IMR-90 (cell line): Measurements from ENCODE around the gene CRYBG2. TPM values are rescaled to one million over a fixed set of nuclear protein-coding genes. Genes with fewer than 3 reads are reported as not detected.

Experiments
- ATAC-seq: fragments of 200-7000 bp; cut with Tn5 transposase; 2 replicates; pipeline ENCODE4 v1.9.1; 2020; ENCODE audit warnings: low read depth, mild to moderate bottlenecking, moderate library complexity
- BruUV-seq: library from RNA; stranded (reverse); fragments of 400-500 nt; replicated peaks from 2 replicates; lab custom pipeline; 2021; lab: Mats Ljungman, UMichigan
- CTCF ChIA-PET: fragments of 300-600 bp; formaldehyde crosslinking; extraction: SDS; loops from one replicate; lab custom pipeline; 2021; ENCODE audit warnings: antibody characterized with exemption; lab: Yijun Ruan, JAX
- POLR2A ChIA-PET: fragments of 300-600 bp; sonication (Branson Sonifier 250); formaldehyde crosslinking; loops from one replicate; lab custom pipeline; 2022; ENCODE audit warnings: antibody characterized with exemption; ENCODE audit not compliant: unreplicated experiment; lab: Charles Lee
- DNase-seq: peaks from one replicate; pipeline ENCODE4 v3.0.0; 2013
- H2AFZ ChIP-seq: replicated peaks from 2 replicates; pipeline ENCODE3; 2013; ENCODE audit warnings: low read length, mild to moderate bottlenecking; ENCODE audit not compliant: poor library complexity
- H2AK5ac ChIP-seq: 2 replicates; pipeline ENCODE4 v1.6.1; 2013; ENCODE audit warnings: low read depth, low read length, inconsistent platforms
- H2AK9ac ChIP-seq: replicated peaks from 2 replicates; pipeline ENCODE3; 2013; ENCODE audit warnings: mild to moderate bottlenecking, low read depth, low read length, moderate library complexity; ENCODE audit not compliant: poor library complexity
- H2BK120ac ChIP-seq: 2 replicates; pipeline ENCODE4 v1.6.1; 2013; ENCODE audit warnings: low read depth, low read length, inconsistent platforms
- H2BK15ac ChIP-seq: 3 replicates; pipeline ENCODE4 v1.6.1; 2013; ENCODE audit warnings: low read depth, low read length, inconsistent platforms
- H2BK20ac ChIP-seq: 2 replicates; pipeline ENCODE4 v1.6.1; 2013; ENCODE audit warnings: low read depth, mild to moderate bottlenecking, inconsistent platforms, low read length, moderate library complexity
- H2BK5ac ChIP-seq: 2 replicates; pipeline ENCODE4 v1.6.1; 2013; ENCODE audit warnings: mild to moderate bottlenecking, low read depth, low read length, inconsistent platforms; ENCODE audit not compliant: poor library complexity, severe bottlenecking
- H3K14ac ChIP-seq: replicated peaks from 2 replicates; pipeline ENCODE4 v1.6.1; 2013; ENCODE audit warnings: low read depth, low read length, inconsistent platforms
- H3K18ac ChIP-seq: 2 replicates; pipeline ENCODE4 v1.6.1; 2013; ENCODE audit warnings: low read depth, low read length, control low read depth
- H3K23ac ChIP-seq: 2 replicates; pipeline ENCODE4 v1.6.1; 2013; ENCODE audit warnings: low read depth, low read length, inconsistent platforms
- H3K27ac ChIP-seq: 2 replicates; pipeline ENCODE4 v1.5.1; 2013; ENCODE audit warnings: mild to moderate bottlenecking, control low read depth, low read length; ENCODE audit not compliant: insufficient read depth
- H3K27me3 ChIP-seq: 2 replicates; pipeline ENCODE4 v1.6.1; 2013; ENCODE audit warnings: low read length; ENCODE audit not compliant: control insufficient read depth, insufficient read depth
- H3K36me3 ChIP-seq: 2 replicates; pipeline ENCODE4 v1.6.1; 2013; ENCODE audit warnings: low read length, mixed read lengths; ENCODE audit not compliant: control insufficient read depth, insufficient read depth
- H3K4ac ChIP-seq: 2 replicates; pipeline ENCODE4 v1.6.1; 2013; ENCODE audit warnings: low read depth, low read length, inconsistent platforms
- H3K4me1 ChIP-seq: 2 replicates; pipeline ENCODE4 v1.6.1; 2013; ENCODE audit warnings: low read length, mixed read lengths; ENCODE audit not compliant: control insufficient read depth, insufficient read depth
- H3K4me2 ChIP-seq: 2 replicates; pipeline ENCODE4 v1.6.1; 2013; ENCODE audit warnings: low read depth, mild to moderate bottlenecking, control low read depth, low read length, moderate library complexity
- H3K4me3 ChIP-seq: 2 replicates; pipeline ENCODE4 v1.5.1; 2013; ENCODE audit warnings: low read depth, mild to moderate bottlenecking, control low read depth, low read length, moderate library complexity; ENCODE audit not compliant: insufficient read depth
- H3K56ac ChIP-seq: 2 replicates; pipeline ENCODE4 v1.6.1; 2013; ENCODE audit warnings: low read length, inconsistent platforms; ENCODE audit not compliant: insufficient read depth; ENCODE audit errors: extremely low read depth
- H3K79me1 ChIP-seq, 2 experiments: 2 replicates each; pipeline ENCODE4 v1.6.1; 2013; ENCODE audit warnings: low read length in 2 of 2, inconsistent platforms in 1 of 2, low read depth in 1 of 2
- H3K9ac ChIP-seq: 2 replicates; pipeline ENCODE4 v1.6.1; 2013; ENCODE audit warnings: low read depth, low read length, control low read depth
- H3K9me1 ChIP-seq: 2 replicates; pipeline ENCODE4 v1.6.1; 2013; ENCODE audit warnings: low read length, inconsistent platforms; ENCODE audit not compliant: insufficient read depth
- H3K9me3 ChIP-seq: 2 replicates; pipeline ENCODE4 v1.6.1; 2013; ENCODE audit warnings: low read length; ENCODE audit not compliant: control insufficient read depth, insufficient read depth
- H4K20me1 ChIP-seq: 2 replicates; pipeline ENCODE4 v1.6.1; 2013; ENCODE audit warnings: low read length, inconsistent platforms; ENCODE audit not compliant: insufficient read depth
- H4K5ac ChIP-seq: 2 replicates; pipeline ENCODE4 v1.6.1; 2013; ENCODE audit warnings: mild to moderate bottlenecking, low read depth, low read length, control low read depth
- H4K8ac ChIP-seq, 2 experiments: 2 replicates each; pipeline ENCODE4 v1.6.1; 2013; ENCODE audit warnings: low read depth in 2 of 2, low read length in 2 of 2, control low read depth in 1 of 2, inconsistent platforms in 1 of 2
- H4K91ac ChIP-seq: 2 replicates; pipeline ENCODE4 v1.6.1; 2013; ENCODE audit warnings: low read depth, low read length, inconsistent platforms; ENCODE audit not compliant: insufficient read depth
- BHLHE40 ChIP-seq: fragments of 150-350 bp; IDR thresholded peaks from 2 replicates; pipeline ENCODE4 v1.6.1; 2016; ENCODE audit warnings: mild to moderate bottlenecking, low read depth, low read length
- MAFK ChIP-seq: IDR thresholded peaks from 2 replicates; pipeline ENCODE4 v1.6.1; 2012; ENCODE audit warnings: low read depth, low read length, improper control_type of control experiment
- RAD21 ChIP-seq: IDR thresholded peaks from 2 replicates; pipeline ENCODE4 v1.6.1; 2012; ENCODE audit warnings: low read length, improper control_type of control experiment
- SMC3 ChIP-seq: fragments of 150-350 bp; IDR thresholded peaks from 2 replicates; pipeline ENCODE4 v1.6.1; 2016; ENCODE audit warnings: low read depth, mild to moderate bottlenecking, antibody characterized with exemption, low read length, moderate library complexity
- WGBS, 2 experiments: methylation state at CpG; one replicate each; pipeline versions ENCODE4 v1.1.5 to v1.1.7; 2013; ENCODE audit warnings: missing lambda C conversion rate in 2 of 2; ENCODE audit not compliant: insufficient read length in 1 of 2; ENCODE audit errors: extremely low coverage in 2 of 2; 5-methylcytosine and 5-hydroxymethylcytosine counted together
- dilution Hi-C: fragments of 300-500 bp; cut with HindIII; formaldehyde crosslinking; loops from one replicate; pipeline ENCODE4 v1.14.3; 2018; ENCODE audit warnings: low sequenced_read_pairs; ENCODE audit not compliant: unreplicated experiment
- in situ Hi-C: fragments of 300-500 bp; cut with MboI; formaldehyde crosslinking; loops from 3 replicates; pipeline ENCODE4 v1.14.3; 2019; ENCODE audit warnings: low sequenced_read_pairs, inconsistent platforms, mixed read lengths
- intact Hi-C: fragments of 100-400 bp; cut with micrococcal nuclease; formaldehyde crosslinking; loops from 2 replicates; pipeline ENCODE4 v1.10.0; 2022
- polyA plus RNA-seq, 3 experiments: library from polyadenylated mRNA; depleted of rRNA; stranded (reverse); fragments of >200 nt; gene quantifications; 2 replicates each; pipeline ENCODE4 v1.2.3, GENCODE V29; 2012; ENCODE audit warnings: low replicate concordance in 1 of 3
- total RNA-seq: library from RNA; depleted of rRNA; stranded (reverse); fragments of >200 nt; gene quantifications from 2 replicates; pipeline ENCODE4 v1.2.3, GENCODE V29; 2012
- TF ChIP-seq, protein P1 (sequence below): conservative IDR thresholded peaks from 2 replicates; pipeline ENCODE4 v1.5.1; 2012; ENCODE audit warnings: mild to moderate bottlenecking, low read depth, low read length, improper control_type of control experiment

Gene CRYBG2
- total and polyA plus RNA-seq, 2 of the 4 experiments (the other 2 are of a cell fraction) = not detected

DNA sequence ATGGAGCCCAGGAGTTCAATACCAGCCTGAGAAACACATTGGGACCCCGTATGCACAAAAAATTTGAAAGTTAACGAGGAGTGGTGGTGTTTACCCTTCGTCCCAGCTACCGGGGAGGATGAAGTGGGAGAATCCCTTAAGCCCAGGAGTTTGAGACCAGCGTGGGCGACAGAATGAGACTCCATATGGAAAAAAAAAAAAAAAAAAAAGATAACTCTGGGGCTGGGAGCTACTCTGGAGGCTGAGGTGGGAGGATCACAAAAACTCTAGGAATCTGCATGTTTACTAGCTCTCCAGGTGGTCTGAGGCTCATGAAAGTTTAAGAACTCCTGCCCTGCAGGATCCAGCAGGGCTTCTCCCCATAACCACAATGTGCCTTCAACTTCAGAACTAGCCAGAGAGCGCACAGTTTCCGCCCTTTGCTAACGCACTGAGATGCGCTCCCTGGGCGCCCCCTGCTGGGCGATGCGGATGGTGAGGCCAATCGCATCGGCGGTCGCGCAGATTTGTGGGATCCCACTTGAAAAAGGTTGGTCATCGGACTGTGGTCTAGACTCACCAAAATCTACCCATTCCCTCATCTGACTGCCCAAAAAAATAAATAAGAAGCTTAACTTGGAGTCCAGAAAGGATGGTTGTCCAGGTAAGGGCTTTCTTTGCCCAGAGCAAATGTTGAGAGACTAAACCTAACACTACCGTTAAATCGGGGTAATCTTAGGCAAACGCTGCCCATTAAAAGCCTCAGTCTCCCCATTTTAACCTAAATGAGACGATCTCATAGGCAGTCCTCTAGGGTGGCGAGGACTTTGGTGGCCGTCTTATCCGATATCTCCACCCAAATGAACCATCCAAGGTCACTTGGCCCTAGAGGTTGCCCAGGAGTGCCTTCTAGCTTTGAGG, 9.9 kb upstream of the CRYBG2 start:
- Histone ChIP-seq H3K56ac (no peak overlapping the region), H2BK20ac (no peak overlapping the region), H3K23ac (no peak overlapping the region), H4K8ac (no peak overlapping the region), H3K4ac (no peak overlapping the region), H3K9me3 (no peaks in the 10 kb centered on the region), H2AK9ac (peak overlapping the region; percentile 75), H3K79me1 (no peaks in the 10 kb centered on the region), H4K20me1 (no peaks in the 10 kb centered on the region), H3K4me2 (no peak overlapping the region), H2BK15ac (no peak overlapping the region), H3K14ac (no peak overlapping the region), H3K4me3 (no peak overlapping the region), H2AK5ac (no peak overlapping the region), H3K36me3 (no peaks in the 10 kb centered on the region), H3K9ac (no peak overlapping the region), H4K5ac (no peak overlapping the region), H2BK5ac (no peak overlapping the region), H3K4me1 (no peaks in the 10 kb centered on the region; the same call in 1 of the 2 replicates), H3K27ac (no peak overlapping the region), H3K27me3 (peaks cover 67% of the 10 kb centered on the region), H2AFZ (peak overlapping the region; percentile 24), H2BK120ac (no peak overlapping the region), H3K9me1 (no peaks in the 10 kb centered on the region), H4K91ac (no peak overlapping the region), H3K18ac (no peak overlapping the region)
- 57% methylated on average over 7 of the region's 26 CpGs; no CpG with 5 or more reads in 1 of the 2 experiments for WGBS, 2 experiments
- DNase-seq = peak; percentile 64
- ChIA-PET CTCF (interaction anchor here (0.7 to 3.0 kb wide), 4 partner anchors 15 to 88 kb away, joined by 3 to 9 read pairs (median 4); no protein-coding TSS in a partner anchor), POLR2A (no interaction called here)
- TF ChIP-seq MAFK (no peak), SMC3 (peak; percentile 80), RAD21 (peak; percentile 78), BHLHE40 (no peak)
- TF ChIP-seq, protein P1, sequence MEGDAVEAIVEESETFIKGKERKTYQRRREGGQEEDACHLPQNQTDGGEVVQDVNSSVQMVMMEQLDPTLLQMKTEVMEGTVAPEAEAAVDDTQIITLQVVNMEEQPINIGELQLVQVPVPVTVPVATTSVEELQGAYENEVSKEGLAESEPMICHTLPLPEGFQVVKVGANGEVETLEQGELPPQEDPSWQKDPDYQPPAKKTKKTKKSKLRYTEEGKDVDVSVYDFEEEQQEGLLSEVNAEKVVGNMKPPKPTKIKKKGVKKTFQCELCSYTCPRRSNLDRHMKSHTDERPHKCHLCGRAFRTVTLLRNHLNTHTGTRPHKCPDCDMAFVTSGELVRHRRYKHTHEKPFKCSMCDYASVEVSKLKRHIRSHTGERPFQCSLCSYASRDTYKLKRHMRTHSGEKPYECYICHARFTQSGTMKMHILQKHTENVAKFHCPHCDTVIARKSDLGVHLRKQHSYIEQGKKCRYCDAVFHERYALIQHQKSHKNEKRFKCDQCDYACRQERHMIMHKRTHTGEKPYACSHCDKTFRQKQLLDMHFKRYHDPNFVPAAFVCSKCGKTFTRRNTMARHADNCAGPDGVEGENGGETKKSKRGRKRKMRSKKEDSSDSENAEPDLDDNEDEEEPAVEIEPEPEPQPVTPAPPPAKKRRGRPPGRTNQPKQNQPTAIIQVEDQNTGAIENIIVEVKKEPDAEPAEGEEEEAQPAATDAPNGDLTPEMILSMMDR = peak; percentile 93
- in situ Hi-C loops (no loop called here), dilution Hi-C loops (no loop called here), intact Hi-C loops (no loop called here)
- ATAC-seq = peak; percentile 95
- no TSS peak for BruUV-seq
